ENCODE results near the gene TRPM3. TPM values are rescaled to one million over a fixed set of nuclear protein-coding genes. Genes with fewer than 3 reads are reported as not detected.

TRPM3 gene
- total RNA-seq, 1 experiment from 2014 or later, result not detected

DNA sequence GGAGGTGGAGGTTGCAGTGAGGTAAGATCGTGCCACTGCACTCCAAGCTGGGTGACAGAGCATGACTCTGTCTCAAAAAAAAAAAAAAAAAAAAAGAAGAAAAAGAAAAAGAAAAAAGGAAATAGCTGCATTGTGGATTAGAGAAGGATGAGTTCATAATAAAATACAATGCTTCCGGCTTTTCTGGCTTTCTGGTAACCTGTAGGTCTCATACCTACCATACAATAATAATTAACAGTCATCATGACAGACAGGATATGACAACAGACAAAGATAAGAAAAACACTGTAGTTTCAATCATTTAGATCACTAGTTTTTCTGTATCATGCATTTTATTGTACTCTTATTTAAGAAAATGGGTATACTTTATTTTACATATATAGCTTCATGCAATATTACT lies 40.7 kb upstream of the TRPM3 start:
- ChIA-PET CTCF (no interaction called here), POLR2A (no interaction called here)
- BruUV-seq (replicated peaks), result no TSS peak

GRCh38 chr9:71157731-71158130 lies 36.3 kb upstream of the TRPM3 start:
- Histone ChIP-seq H3K36me3 (ENCODE audit: control insufficient read depth, insufficient read depth, low read length) (no peaks in the 10 kb centered on the region; the same call in 1 of the 2 replicates), H3K27me3 (ENCODE audit: control insufficient read depth, insufficient read depth, low read length) (no peaks in the 10 kb centered on the region), H3K27ac (ENCODE audit: low read length) (no peak overlapping the region), H3K4me3 (ENCODE audit: low read depth in 2 of 2, low read length in 2 of 2) (no peak overlapping the region), H3K4me1 (ENCODE audit: control insufficient read depth, insufficient read depth, low read length) (no peaks in the 10 kb centered on the region), H3K9me3 (ENCODE audit: control insufficient read depth, insufficient read depth, low read depth, low read length) (no peaks in the 10 kb centered on the region)
- ATAC-seq (no peak), DNase-seq (ENCODE audit: low read depth, low spot score) (no peak)
- POLR2A ChIA-PET, result no interaction called here
- in situ Hi-C loops (cut with HindIII; ENCODE audit: low pct_unique_long_range_greater_than_20kb, low sequenced_read_pairs), result no loop called here
- TF ChIP-seq CTCF (IDR thresholded peaks at IDR 0.05) (no peak), TCF7L2 (IDR thresholded peaks at IDR 0.05; ENCODE audit: low read depth, low read length) (no peak), POLR2AphosphoS5 (IDR thresholded peaks at IDR 0.05; ENCODE audit: low read depth, low read length) (no peak)
- intact Hi-C loops (cut with micrococcal nuclease; ENCODE audit: unreplicated experiment), result no loop called here
- BruUV-seq (replicated peaks), result no TSS peak
- CTCF ChIA-PET, result no interaction called here

More for the DNA sequence above, 40.7 kb upstream of the TRPM3 start:
- no peaks in the 10 kb centered on the region for H3K27me3 ChIP-seq (ENCODE audit: control insufficient read depth, insufficient read depth, low read length)
- in situ Hi-C loops (cut with HindIII; ENCODE audit: low pct_unique_long_range_greater_than_20kb, low sequenced_read_pairs), result no loop called here
- H3K9me3 ChIP-seq (ENCODE audit: control insufficient read depth, insufficient read depth, low read depth, low read length), result no peaks in the 10 kb centered on the region
- H3K36me3 ChIP-seq (ENCODE audit: control insufficient read depth, insufficient read depth, low read length), result no peaks in the 10 kb centered on the region; the same call in 1 of the 2 replicates
- no peak for ATAC-seq
- H3K4me3 ChIP-seq (ENCODE audit: low read depth in 2 of 2, low read length in 2 of 2), result no peak overlapping the region
- TF ChIP-seq SIN3A (IDR thresholded peaks at IDR 0.05; ENCODE audit: borderline replicate concordance, insufficient read depth, low read depth, low read length) (no peak), REST (IDR thresholded peaks at IDR 0.05; ENCODE audit: insufficient read depth in 1 of 2, low read depth in 2 of 2, low read length in 1 of 2) (no peak), CTCF (IDR thresholded peaks at IDR 0.05) (no peak), POLR2AphosphoS5 (IDR thresholded peaks at IDR 0.05; ENCODE audit: low read depth, low read length) (no peak), TCF7L2 (IDR thresholded peaks at IDR 0.05; ENCODE audit: low read depth, low read length) (no peak)
- H3K4me1 ChIP-seq (ENCODE audit: control insufficient read depth, insufficient read depth, low read length), result no peaks in the 10 kb centered on the region
- DNase-seq (ENCODE audit: low read depth, low spot score), result no peak
- intact Hi-C loops (cut with micrococcal nuclease; ENCODE audit: unreplicated experiment), result no loop called here
- H3K27ac ChIP-seq (ENCODE audit: low read length), result no peak overlapping the region

Measured in Panc1 (cell line).